Measurements from ENCODE around the gene LARGE1.
"Not testable (repeated sequence)": the region's sequence is repeated elsewhere in the genome, so short reads cannot be mapped to it uniquely, and the experiment has no call there.

Gene LARGE1

GRCh38 chr22:33385611-33386010, 534.7 kb downstream of the LARGE1 start:
- no peak for DNase-seq (ENCODE audit: extremely low read depth, low read depth)
- TF ChIP-seq, protein P1, sequence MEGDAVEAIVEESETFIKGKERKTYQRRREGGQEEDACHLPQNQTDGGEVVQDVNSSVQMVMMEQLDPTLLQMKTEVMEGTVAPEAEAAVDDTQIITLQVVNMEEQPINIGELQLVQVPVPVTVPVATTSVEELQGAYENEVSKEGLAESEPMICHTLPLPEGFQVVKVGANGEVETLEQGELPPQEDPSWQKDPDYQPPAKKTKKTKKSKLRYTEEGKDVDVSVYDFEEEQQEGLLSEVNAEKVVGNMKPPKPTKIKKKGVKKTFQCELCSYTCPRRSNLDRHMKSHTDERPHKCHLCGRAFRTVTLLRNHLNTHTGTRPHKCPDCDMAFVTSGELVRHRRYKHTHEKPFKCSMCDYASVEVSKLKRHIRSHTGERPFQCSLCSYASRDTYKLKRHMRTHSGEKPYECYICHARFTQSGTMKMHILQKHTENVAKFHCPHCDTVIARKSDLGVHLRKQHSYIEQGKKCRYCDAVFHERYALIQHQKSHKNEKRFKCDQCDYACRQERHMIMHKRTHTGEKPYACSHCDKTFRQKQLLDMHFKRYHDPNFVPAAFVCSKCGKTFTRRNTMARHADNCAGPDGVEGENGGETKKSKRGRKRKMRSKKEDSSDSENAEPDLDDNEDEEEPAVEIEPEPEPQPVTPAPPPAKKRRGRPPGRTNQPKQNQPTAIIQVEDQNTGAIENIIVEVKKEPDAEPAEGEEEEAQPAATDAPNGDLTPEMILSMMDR (IDR thresholded peaks at IDR 0.05; ENCODE audit: low read depth, low read length), result no peak

- TF ChIP-seq, protein P1 (IDR thresholded peaks at IDR 0.05; ENCODE audit: low read depth, low read length), result no peak
- DNase-seq (ENCODE audit: extremely low read depth, low read depth), result no peak
These were observed 537.8 kb downstream of the LARGE1 start for GRCh38 chr22:33382436-33382835.

- TF ChIP-seq, protein P1 (IDR thresholded peaks at IDR 0.05; ENCODE audit: low read depth, low read length), result no peak
- no peak for DNase-seq (ENCODE audit: extremely low read depth, low read depth)
These were observed 538.5 kb downstream of the LARGE1 start for GRCh38 chr22:33381531-33382406.

- TF ChIP-seq, protein P1 (IDR thresholded peaks at IDR 0.05; ENCODE audit: low read depth, low read length), result no peak
- peak; percentile 31 for DNase-seq (ENCODE audit: extremely low read depth, low read depth)
These were observed 539.3 kb downstream of the LARGE1 start for GRCh38 chr22:33380789-33381530.

DNA sequence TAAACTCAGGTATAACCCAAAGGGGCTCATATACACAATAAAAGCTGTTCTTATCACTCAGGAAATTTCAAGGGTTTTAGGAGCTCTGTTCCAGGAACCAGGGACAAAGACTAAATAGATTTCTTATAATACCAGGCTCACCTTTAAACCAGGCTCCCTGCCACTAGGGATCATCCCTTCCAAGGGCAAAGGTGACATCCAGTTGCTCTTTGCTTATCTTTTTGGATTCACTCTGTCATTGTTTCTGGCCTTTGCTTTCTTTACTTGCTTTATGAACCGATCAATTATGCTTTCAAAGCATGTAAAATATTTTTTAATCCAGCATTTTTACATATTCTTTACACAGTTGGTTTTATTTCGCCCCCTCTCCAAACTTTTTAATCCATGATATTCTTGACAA, 540.4 kb downstream of the LARGE1 start:
- TF ChIP-seq, protein P1 (IDR thresholded peaks at IDR 0.05; ENCODE audit: low read depth, low read length), result no peak
- no peak for DNase-seq (ENCODE audit: extremely low read depth, low read depth)

DNA sequence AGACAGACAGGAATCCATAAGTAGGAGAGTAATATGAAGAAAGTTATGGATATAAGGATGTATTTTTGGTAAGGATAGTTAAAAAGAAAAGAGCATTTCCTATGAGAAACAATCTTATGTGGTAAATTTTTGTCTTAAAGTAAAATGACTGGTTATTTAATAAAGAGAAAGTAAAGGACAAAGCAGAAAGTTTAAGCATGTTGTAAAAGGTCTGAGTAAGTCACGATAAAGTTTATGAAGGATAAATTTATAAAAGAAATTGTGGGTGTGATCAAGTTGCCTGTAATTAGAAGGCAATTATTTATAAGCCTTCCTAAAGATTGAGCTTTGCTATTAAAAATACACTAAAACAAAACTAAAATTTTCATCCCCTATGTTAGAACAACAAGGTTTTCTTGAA, 547.4 kb downstream of the LARGE1 start:
- no peak for DNase-seq (ENCODE audit: extremely low read depth, low read depth)
- TF ChIP-seq, protein P1 (IDR thresholded peaks at IDR 0.05; ENCODE audit: low read depth, low read length), result no peak

DNA sequence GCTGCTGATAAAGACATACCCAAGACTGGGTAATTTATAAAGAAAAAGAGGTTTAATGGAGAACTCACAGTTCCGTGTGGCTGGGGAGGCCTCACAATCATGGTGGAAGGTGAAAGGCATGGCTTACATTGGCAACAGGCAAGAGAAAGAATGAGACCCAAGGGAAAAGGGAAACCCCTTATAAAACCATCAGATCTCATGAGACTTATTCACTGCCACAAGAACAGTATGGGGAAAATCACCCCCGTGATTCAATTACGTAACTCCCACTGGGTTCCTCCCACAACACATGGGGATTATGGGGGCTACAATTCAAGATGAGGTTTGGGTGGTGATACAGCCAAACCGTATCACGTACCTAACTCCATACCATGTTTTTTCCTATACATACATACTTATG, 557.0 kb downstream of the LARGE1 start:
- not testable (repeated sequence) for DNase-seq (ENCODE audit: extremely low read depth, low read depth)

Data from AG09319 (cell line).